Activated CD4-positive, CD25-positive, alpha-beta regulatory T cell treated with anti-CD3 and anti-CD28 coated beads, Interleukin-2, amount 50 U/mL, for 24 hours (primary cell): Measurements from ENCODE around the gene SNAP29.
"Not testable (repeated sequence)": the region's sequence is repeated elsewhere in the genome, so short reads cannot be mapped to it uniquely, and the experiment has no call there.

Source experiments
- ATAC-seq, 2 donors: fragments of 150-1000 bp; cut with Tn5 transposase; one replicate each; pipeline ENCODE4 v1.10.0; 2021; ENCODE audit warnings: mild to moderate bottlenecking in 1 of 2, moderate library complexity in 1 of 2

Gene SNAP29

GRCh38 chr22:20901093-20902033 lies 42.6 kb downstream of the SNAP29 start:
- ATAC-seq, result not testable (repeated sequence)

GRCh38 chr22:20903093-20903492 lies 44.3 kb downstream of the SNAP29 start:
- ATAC-seq, result no peak

- no peak for ATAC-seq
Observed at GRCh38 chr22:20904008-20904979, 45.5 kb downstream of the SNAP29 start.

- ATAC-seq, result no peak
Observed at GRCh38 chr22:20904980-20905355, 46.2 kb downstream of the SNAP29 start.

GRCh38 chr22:20905415-20906386 lies 46.9 kb downstream of the SNAP29 start:
- no peak for ATAC-seq

- ATAC-seq, result no peak
Observed at GRCh38 chr22:20906387-20906767, 47.6 kb downstream of the SNAP29 start.

- ATAC-seq, result not testable (repeated sequence)
Observed at GRCh38 chr22:20908717-20909116, 49.9 kb downstream of the SNAP29 start.

GRCh38 chr22:20909543-20910303 lies 50.9 kb downstream of the SNAP29 start:
- ATAC-seq, result no peak

- no peak for ATAC-seq
Observed at GRCh38 chr22:20912494-20912893, 53.7 kb downstream of the SNAP29 start.

- ATAC-seq, result peak; percentile 98
Observed at GRCh38 chr22:20916916-20917810, 58.4 kb downstream of the SNAP29 start, which contains the start of gene CRKL. Gene CRKL (plus strand): TSS chr22:20917407. CDS start chr22:20917935, 528 bp downstream.

- ATAC-seq, result no peak
Observed at GRCh38 chr22:20918663-20919218, 59.9 kb downstream of the SNAP29 start.

GRCh38 chr22:20919718-20920117 lies 60.9 kb downstream of the SNAP29 start:
- no peak for ATAC-seq

- no peak for ATAC-seq
Observed at GRCh38 chr22:20920881-20921203, 62.0 kb downstream of the SNAP29 start.

GRCh38 chr22:20922141-20922751 lies 63.4 kb downstream of the SNAP29 start:
- ATAC-seq, result no peak

- no peak for ATAC-seq
Observed at GRCh38 chr22:20926243-20926642, 67.4 kb downstream of the SNAP29 start.

- ATAC-seq, result no peak
Observed at GRCh38 chr22:20927940-20928572, 69.2 kb downstream of the SNAP29 start.

- no peak for ATAC-seq
Observed at GRCh38 chr22:20928573-20928967, 69.8 kb downstream of the SNAP29 start.

- ATAC-seq, result no peak
Observed at GRCh38 chr22:20930004-20930403, 71.2 kb downstream of the SNAP29 start.

- not testable (repeated sequence) for ATAC-seq
Observed at GRCh38 chr22:20930435-20930834, 71.6 kb downstream of the SNAP29 start.
